ENCODE data around the gene MN1. TPM values are rescaled to one million over a fixed set of nuclear protein-coding genes. Genes with fewer than 3 reads are reported as not detected.
"Not testable (repeated sequence)": the region's sequence is repeated elsewhere in the genome, so short reads cannot be mapped to it uniquely, and the experiment has no call there.

MN1 gene
- total RNA-seq, 1 donor from 2014 or later: 27.0 TPM

- no peak for DNase-seq
Measured at GRCh38 chr22:27761665-27762064, 39.9 kb downstream of the MN1 start.

- no peak for DNase-seq
Measured at GRCh38 chr22:27761000-27761399, 40.6 kb downstream of the MN1 start.

GRCh38 chr22:27760474-27760873 lies 41.1 kb downstream of the MN1 start:
- DNase-seq: no peak

- no peak for DNase-seq
Measured at GRCh38 chr22:27757928-27758525, 43.5 kb downstream of the MN1 start.

GRCh38 chr22:27756212-27756660 lies 45.3 kb downstream of the MN1 start:
- no peak for DNase-seq

GRCh38 chr22:27755521-27756211 lies 45.9 kb downstream of the MN1 start:
- no peak for DNase-seq

- DNase-seq: no peak
Measured at GRCh38 chr22:27754888-27755480, 46.6 kb downstream of the MN1 start.

GRCh38 chr22:27754247-27754887 lies 47.2 kb downstream of the MN1 start:
- DNase-seq: peak; percentile 59

- peak; percentile 57 for DNase-seq
Measured at GRCh38 chr22:27752771-27753170, 48.8 kb downstream of the MN1 start.

GRCh38 chr22:27752141-27752540 lies 49.4 kb downstream of the MN1 start:
- DNase-seq: no peak

- DNase-seq: no peak
Measured at GRCh38 chr22:27751277-27752070, 50.1 kb downstream of the MN1 start.

- DNase-seq: no peak
Measured at GRCh38 chr22:27750584-27751265, 50.8 kb downstream of the MN1 start.

GRCh38 chr22:27749597-27750225 lies 51.8 kb downstream of the MN1 start:
- peak; percentile 76 for DNase-seq

- DNase-seq: peak; percentile 84
Measured at GRCh38 chr22:27748751-27749191, 52.8 kb downstream of the MN1 start.

GRCh38 chr22:27748349-27748748 lies 53.2 kb downstream of the MN1 start:
- no peak for DNase-seq

- DNase-seq: no peak
Measured at GRCh38 chr22:27747396-27748221, 53.9 kb downstream of the MN1 start.

- no peak for DNase-seq
Measured at GRCh38 chr22:27746918-27747317, 54.6 kb downstream of the MN1 start.

- DNase-seq: no peak
Measured at GRCh38 chr22:27745809-27746208, 55.7 kb downstream of the MN1 start.

GRCh38 chr22:27745154-27745553 lies 56.4 kb downstream of the MN1 start:
- DNase-seq: no peak

- not testable (repeated sequence) for DNase-seq
Measured at GRCh38 chr22:27744078-27744477, 57.5 kb downstream of the MN1 start.

All from tongue (tissue), 2 donors.